ENCODE results near the gene OR2D3. TPM values are rescaled to one million over a fixed set of nuclear protein-coding genes. Genes with fewer than 3 reads are reported as not detected.

The OR2D3 gene
- total RNA-seq, 1 donor from 2014 or later, result not detected

DNA sequence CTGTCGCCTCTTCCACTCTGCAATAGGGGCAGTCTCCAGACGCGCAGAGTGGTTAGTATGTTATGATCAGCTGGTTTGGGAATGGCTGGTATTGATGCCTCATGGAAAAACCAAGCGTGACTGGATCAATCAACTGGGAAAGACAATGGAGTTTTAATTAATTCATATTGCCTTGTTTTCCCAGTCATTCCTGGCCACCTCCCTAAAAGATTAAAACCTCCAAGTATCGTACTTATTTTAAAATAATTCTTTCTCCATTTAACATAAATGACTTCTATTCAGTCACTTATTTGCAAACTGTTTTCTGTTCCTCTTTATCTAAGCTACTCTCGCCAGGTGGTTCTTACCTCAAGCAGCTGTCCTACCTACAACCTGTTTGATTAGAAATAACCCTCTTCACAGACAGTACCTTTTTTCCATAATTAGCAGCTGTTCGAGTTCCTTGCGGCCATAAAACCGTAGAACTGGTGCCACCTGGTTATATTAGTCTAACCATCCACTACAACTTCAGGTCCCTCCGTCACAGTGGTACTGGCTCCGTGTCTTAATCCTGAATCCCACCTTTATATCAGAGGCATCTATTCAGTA lies 6.3 kb downstream of the OR2D3 start:
- Mint-ChIP-seq H3K27ac (ENCODE audit: unreplicated experiment) (peak overlapping the region; percentile 40), H3K27me3 (ENCODE audit: unreplicated experiment) (peaks cover 2% of the 10 kb centered on the region), H3K36me3 (ENCODE audit: unreplicated experiment) (no peaks in the 10 kb centered on the region), H3K9me3 (ENCODE audit: unreplicated experiment) (no peaks in the 10 kb centered on the region), H3K4me1 (ENCODE audit: unreplicated experiment) (peaks cover 19% of the 10 kb centered on the region), H3K4me3 (ENCODE audit: unreplicated experiment) (peak overlapping the region; percentile 92)
- TF ChIP-seq, protein P1, sequence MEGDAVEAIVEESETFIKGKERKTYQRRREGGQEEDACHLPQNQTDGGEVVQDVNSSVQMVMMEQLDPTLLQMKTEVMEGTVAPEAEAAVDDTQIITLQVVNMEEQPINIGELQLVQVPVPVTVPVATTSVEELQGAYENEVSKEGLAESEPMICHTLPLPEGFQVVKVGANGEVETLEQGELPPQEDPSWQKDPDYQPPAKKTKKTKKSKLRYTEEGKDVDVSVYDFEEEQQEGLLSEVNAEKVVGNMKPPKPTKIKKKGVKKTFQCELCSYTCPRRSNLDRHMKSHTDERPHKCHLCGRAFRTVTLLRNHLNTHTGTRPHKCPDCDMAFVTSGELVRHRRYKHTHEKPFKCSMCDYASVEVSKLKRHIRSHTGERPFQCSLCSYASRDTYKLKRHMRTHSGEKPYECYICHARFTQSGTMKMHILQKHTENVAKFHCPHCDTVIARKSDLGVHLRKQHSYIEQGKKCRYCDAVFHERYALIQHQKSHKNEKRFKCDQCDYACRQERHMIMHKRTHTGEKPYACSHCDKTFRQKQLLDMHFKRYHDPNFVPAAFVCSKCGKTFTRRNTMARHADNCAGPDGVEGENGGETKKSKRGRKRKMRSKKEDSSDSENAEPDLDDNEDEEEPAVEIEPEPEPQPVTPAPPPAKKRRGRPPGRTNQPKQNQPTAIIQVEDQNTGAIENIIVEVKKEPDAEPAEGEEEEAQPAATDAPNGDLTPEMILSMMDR (IDR thresholded peaks at IDR 0.05), result no peak
- no peak for DNase-seq (ENCODE audit: extremely low spot score, unreplicated experiment)

DNA sequence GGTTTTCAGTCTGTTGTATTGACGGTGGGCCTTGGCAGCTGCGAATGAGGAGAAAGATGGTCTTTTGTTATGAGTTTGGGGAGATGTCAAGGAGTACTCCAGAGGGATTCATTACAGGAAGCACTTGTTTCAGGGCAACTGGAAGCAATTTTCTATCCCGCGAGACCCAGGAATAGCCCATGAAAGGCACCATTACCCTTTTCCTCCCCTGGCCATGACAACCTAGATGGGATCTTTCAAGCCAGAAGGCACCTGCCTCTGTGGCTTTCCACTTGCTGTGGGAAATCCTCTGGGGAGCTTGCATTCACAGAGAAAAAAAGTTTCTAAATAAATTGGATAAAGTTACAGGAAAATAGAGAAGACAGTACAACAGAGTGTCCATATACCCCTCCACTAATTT lies 8.1 kb downstream of the OR2D3 start:
- no peak overlapping the region for H3K27ac Mint-ChIP-seq (ENCODE audit: unreplicated experiment)
- TF ChIP-seq, protein P1 (IDR thresholded peaks at IDR 0.05), result no peak
- no peak for DNase-seq (ENCODE audit: extremely low spot score, unreplicated experiment)
- H3K27me3 Mint-ChIP-seq (ENCODE audit: unreplicated experiment), result peaks cover 2% of the 10 kb centered on the region
- no peak overlapping the region for H3K4me3 Mint-ChIP-seq (ENCODE audit: unreplicated experiment)
- H3K4me1 Mint-ChIP-seq (ENCODE audit: unreplicated experiment), result peaks cover 19% of the 10 kb centered on the region
- H3K9me3 Mint-ChIP-seq (ENCODE audit: unreplicated experiment), result no peaks in the 10 kb centered on the region
- peaks cover 2% of the 10 kb centered on the region for H3K36me3 Mint-ChIP-seq (ENCODE audit: unreplicated experiment)

DNA sequence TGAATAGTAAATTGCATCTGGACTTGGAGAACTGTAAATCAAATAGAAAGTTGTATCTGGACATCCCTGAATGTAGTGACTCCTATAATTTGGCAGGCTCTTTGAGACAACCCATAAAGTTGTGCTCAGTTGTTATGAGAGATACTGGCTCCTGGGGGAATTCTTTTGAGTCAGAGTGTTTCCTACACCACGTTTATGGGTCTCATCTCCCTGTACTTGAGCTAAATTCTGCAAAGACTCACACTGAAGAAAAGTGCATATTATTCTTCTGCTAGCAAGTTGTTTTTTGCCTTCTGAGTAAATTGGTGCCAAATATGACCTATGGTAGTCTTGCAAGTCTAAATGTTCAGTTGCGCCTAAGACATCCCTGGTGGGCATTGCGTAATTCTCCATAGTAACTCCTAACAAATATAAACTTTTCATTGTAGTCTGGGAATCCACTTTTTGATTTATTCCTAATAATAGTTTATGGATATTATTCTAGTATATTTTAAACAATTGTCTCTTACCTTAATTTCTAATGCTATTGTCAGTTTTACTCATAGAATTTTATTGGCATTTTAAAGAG lies 10.4 kb downstream of the OR2D3 start:
- Mint-ChIP-seq H3K9me3 (ENCODE audit: unreplicated experiment) (no peaks in the 10 kb centered on the region), H3K4me3 (ENCODE audit: unreplicated experiment) (no peak overlapping the region), H3K4me1 (ENCODE audit: unreplicated experiment) (peaks cover 16% of the 10 kb centered on the region), H3K27me3 (ENCODE audit: unreplicated experiment) (peaks cover 2% of the 10 kb centered on the region), H3K36me3 (ENCODE audit: unreplicated experiment) (peaks cover 2% of the 10 kb centered on the region), H3K27ac (ENCODE audit: unreplicated experiment) (no peak overlapping the region)
- TF ChIP-seq, protein P1 (IDR thresholded peaks at IDR 0.05), result no peak
- DNase-seq (ENCODE audit: extremely low spot score, unreplicated experiment), result no peak

DNA sequence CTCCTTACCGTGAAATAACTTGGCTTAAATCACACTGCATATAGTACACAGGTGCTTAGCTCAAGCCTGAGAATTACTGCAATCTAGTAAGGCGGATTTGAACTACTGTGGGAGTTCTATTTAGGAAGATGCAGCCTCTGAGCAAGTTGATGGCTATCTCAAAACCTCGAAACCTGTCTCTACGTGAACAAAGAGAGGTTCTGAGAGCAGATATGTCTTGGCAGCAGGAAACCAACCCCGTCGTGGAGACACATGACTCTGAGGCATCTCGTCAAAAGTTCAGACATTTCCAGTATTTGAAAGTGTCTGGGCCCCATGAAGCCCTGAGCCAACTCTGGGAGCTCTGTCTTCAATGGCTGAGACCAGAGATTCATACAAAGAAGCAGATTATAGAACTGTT lies 11.3 kb downstream of the OR2D3 start:
- TF ChIP-seq, protein P1 (IDR thresholded peaks at IDR 0.05), result no peak
- peaks cover 11% of the 10 kb centered on the region for H3K4me1 Mint-ChIP-seq (ENCODE audit: unreplicated experiment)

DNA sequence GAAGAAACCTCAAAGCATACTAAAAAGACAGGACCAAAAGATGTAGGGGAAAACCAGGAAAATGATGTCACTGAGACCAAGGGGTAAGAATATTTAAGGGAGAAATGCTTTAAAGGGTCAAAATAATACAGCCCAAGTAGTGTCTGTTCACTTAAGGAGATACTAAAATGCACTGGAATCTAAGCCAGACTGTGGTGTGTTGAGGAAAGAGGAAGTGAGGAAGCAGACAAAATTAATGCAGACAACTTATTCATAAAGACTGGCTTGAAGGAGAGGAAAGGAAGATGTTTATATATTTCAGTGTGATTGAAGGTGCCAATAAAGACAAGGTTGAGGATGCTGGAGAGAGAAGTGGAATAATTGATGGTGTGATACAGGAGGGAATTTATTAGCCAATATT lies 21.2 kb downstream of the OR2D3 start:
- H3K36me3 Mint-ChIP-seq (ENCODE audit: unreplicated experiment), result peaks cover 2% of the 10 kb centered on the region
- H3K9me3 Mint-ChIP-seq (ENCODE audit: unreplicated experiment), result no peaks in the 10 kb centered on the region
- TF ChIP-seq, protein P1 (IDR thresholded peaks at IDR 0.05), result no peak
- no peaks in the 10 kb centered on the region for H3K4me1 Mint-ChIP-seq (ENCODE audit: unreplicated experiment)
- DNase-seq (ENCODE audit: extremely low spot score, unreplicated experiment), result no peak
- no peak overlapping the region for H3K4me3 Mint-ChIP-seq (ENCODE audit: unreplicated experiment)
- H3K27ac Mint-ChIP-seq (ENCODE audit: unreplicated experiment), result no peak overlapping the region
- H3K27me3 Mint-ChIP-seq (ENCODE audit: unreplicated experiment), result no peaks in the 10 kb centered on the region

More for the DNA sequence above, 11.3 kb downstream of the OR2D3 start:
- peaks cover 2% of the 10 kb centered on the region for H3K27me3 Mint-ChIP-seq (ENCODE audit: unreplicated experiment)
- H3K27ac Mint-ChIP-seq (ENCODE audit: unreplicated experiment), result no peak overlapping the region
- DNase-seq (ENCODE audit: extremely low spot score, unreplicated experiment), result no peak
- no peaks in the 10 kb centered on the region for H3K9me3 Mint-ChIP-seq (ENCODE audit: unreplicated experiment)
- H3K4me3 Mint-ChIP-seq (ENCODE audit: unreplicated experiment), result no peak overlapping the region
- peaks cover 2% of the 10 kb centered on the region for H3K36me3 Mint-ChIP-seq (ENCODE audit: unreplicated experiment)
